ENCODE data around the gene AKIP1. TPM values are rescaled to one million over a fixed set of nuclear protein-coding genes. Genes with fewer than 3 reads are reported as not detected.
A peak's percentile ranks its signal among the peaks of the same experiment; 100 is the strongest.

Gene AKIP1
- total RNA-seq, 1 donor from 2014 or later = 16.7 TPM

DNA sequence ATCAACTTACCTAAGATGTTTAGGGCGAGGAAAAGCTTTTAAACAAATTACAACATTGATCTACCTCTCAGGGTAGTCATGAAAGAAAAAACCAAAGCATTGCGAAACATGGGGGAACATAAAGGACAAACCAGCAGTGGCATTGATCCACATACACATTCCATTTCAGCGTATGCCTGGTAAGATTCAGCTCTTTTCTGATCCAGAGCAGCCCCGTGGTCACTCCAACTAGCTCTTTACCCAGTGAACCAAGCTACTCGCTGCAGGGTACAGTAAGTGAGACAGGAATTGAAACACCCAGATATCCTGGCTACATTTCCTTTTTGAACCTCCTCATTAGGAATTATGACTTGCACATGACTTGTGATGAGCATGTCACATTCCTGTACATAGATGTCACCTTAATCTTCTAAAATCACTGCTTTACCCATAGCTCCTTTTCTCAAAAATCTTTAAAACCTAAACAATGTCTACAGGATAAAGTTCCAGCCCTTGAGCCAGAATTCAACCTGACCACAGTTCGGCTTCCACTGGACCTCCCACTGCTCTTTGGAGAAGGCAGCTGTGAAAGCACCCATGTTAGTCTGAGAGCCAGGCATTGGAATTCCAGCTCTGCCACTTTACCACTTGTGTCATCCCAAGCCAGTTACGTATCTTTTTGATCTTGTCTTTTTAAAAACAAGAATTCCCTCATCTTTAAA lies 42.9 kb upstream of the AKIP1 start:
- DNase-seq (ENCODE audit: extremely low spot score in 2 of 2) = no peak
- H3K4me1 ChIP-seq = peaks cover 80% of the 10 kb centered on the region
- H3K9me3 ChIP-seq = no peaks in the 10 kb centered on the region
- no peaks in the 10 kb centered on the region for H3K36me3 ChIP-seq
- no peak overlapping the region for H3K4me3 ChIP-seq
- intact Hi-C loops (cut with DNase I) = no loop called here
- no peak for TF ChIP-seq POLR2AphosphoS5 (IDR thresholded peaks at IDR 0.05; ENCODE audit: insufficient read depth in 1 of 2, low read depth in 1 of 2)
- no peak for TF ChIP-seq POLR2A (IDR thresholded peaks at IDR 0.05)
- no peak for TF ChIP-seq CTCF (IDR thresholded peaks at IDR 0.05)
- H3K27ac ChIP-seq = peak overlapping the region; percentile 10
- H3K27me3 ChIP-seq = no peaks in the 10 kb centered on the region

- DNase-seq (ENCODE audit: extremely low spot score in 2 of 2) = no peak
- H3K36me3 ChIP-seq = no peaks in the 10 kb centered on the region
- peak overlapping the region; percentile 75 to 88 for H3K4me3 ChIP-seq
- no peaks in the 10 kb centered on the region for H3K9me3 ChIP-seq
- H3K27ac ChIP-seq = peak overlapping the region; percentile 97
- intact Hi-C loops (cut with DNase I) = no loop called here
- TF ChIP-seq POLR2A (IDR thresholded peaks at IDR 0.05) = no peak
- no peak for TF ChIP-seq CTCF (IDR thresholded peaks at IDR 0.05)
- TF ChIP-seq POLR2AphosphoS5 (IDR thresholded peaks at IDR 0.05; ENCODE audit: insufficient read depth in 1 of 2, low read depth in 1 of 2) = no peak
- peaks cover 59% of the 10 kb centered on the region for H3K4me1 ChIP-seq
- H3K27me3 ChIP-seq = no peaks in the 10 kb centered on the region
Measured at GRCh38 chr11:8870411-8871170, 40.4 kb upstream of the AKIP1 start.

DNA sequence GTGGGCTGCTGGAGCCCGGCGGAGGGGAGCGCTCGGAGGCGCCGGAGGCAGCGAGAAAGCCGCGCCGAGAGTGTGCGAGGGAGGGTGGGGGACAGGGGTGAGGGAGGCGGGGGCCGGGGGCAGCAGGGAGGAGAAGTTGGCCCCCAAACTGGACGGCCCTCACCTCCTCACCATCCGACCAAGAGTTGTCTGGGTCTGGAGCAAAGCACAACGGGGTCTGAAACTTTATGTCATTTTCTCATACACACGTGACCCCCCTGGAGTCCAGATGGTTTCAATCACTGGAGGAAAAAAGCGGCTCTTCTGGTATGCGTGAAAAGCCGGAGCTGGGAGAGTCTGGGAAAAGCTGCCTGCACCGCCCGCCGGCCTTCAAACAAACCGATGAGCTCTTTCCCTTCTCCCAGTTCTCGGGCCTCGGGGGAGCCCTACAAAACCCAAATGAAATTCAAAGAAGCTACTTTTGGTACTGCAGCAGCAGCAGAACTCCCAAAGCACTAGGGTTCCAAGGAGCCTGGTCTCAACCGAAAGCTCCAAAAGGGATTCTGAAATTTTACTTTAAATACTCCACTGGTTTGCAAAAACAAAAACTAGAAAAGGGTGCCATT lies 39.7 kb upstream of the AKIP1 start:
- peak in 1 of 2 donors; percentile 89 for DNase-seq (ENCODE audit: extremely low spot score in 2 of 2)

DNA sequence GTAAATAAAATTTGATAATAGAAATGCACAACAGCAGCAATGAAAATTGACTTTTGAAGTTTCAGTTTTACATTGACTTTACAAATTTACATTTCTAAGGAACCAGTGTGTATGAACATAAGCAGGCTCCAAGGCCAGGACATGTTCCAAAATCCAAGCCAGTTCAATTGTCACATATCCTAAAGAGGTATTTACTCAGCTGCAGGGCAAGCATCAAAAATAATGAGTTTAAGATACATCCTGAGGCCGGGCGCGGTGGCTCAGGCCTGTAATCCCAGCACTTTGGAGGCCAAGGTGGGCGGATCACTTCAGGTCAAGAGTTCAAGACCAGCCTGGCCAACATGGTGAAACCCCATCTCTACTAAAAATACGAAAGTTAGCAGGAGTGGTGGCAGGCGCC lies 39.0 kb upstream of the AKIP1 start:
- DNase-seq (ENCODE audit: extremely low spot score in 2 of 2) = no peak
- Histone ChIP-seq H3K9me3 (no peaks in the 10 kb centered on the region), H3K27me3 (no peaks in the 10 kb centered on the region), H3K4me3 (peak overlapping the region in 1 of 2 donors; percentile 88), H3K4me1 (peaks cover 50% of the 10 kb centered on the region), H3K27ac (peak overlapping the region; percentile 97), H3K36me3 (no peaks in the 10 kb centered on the region)
- TF ChIP-seq CTCF (IDR thresholded peaks at IDR 0.05) (no peak), POLR2A (IDR thresholded peaks at IDR 0.05) (no peak), POLR2AphosphoS5 (IDR thresholded peaks at IDR 0.05; ENCODE audit: insufficient read depth in 1 of 2, low read depth in 1 of 2) (no peak)
- intact Hi-C loops (cut with DNase I) = no loop called here

More for the DNA sequence above, 39.7 kb upstream of the AKIP1 start:
- TF ChIP-seq CTCF (IDR thresholded peaks at IDR 0.05) = no peak
- TF ChIP-seq POLR2A (IDR thresholded peaks at IDR 0.05) = no peak
- TF ChIP-seq POLR2AphosphoS5 (IDR thresholded peaks at IDR 0.05; ENCODE audit: insufficient read depth in 1 of 2, low read depth in 1 of 2) = peak; percentile 49 to 67
- Histone ChIP-seq H3K9me3 (no peaks in the 10 kb centered on the region), H3K4me3 (peak overlapping the region; percentile 75 to 88), H3K36me3 (no peaks in the 10 kb centered on the region), H3K4me1 (peaks cover 57% of the 10 kb centered on the region), H3K27ac (peak overlapping the region; percentile 97), H3K27me3 (no peaks in the 10 kb centered on the region)
- intact Hi-C loops (cut with DNase I) = no loop called here

All from vagina (tissue), 2 donors.